HG03060 (cell line): ENCODE results near the gene GARRE1.
"Not testable (repeated sequence)": the region's sequence is repeated elsewhere in the genome, so short reads cannot be mapped to it uniquely, and the experiment has no call there.

ENCODE experiments used
- ATAC-seq: cut with Tn5 transposase; IDR thresholded peaks from one replicate; pipeline ENCODE4 v1.9.1; 2021; ENCODE audit warnings: low read depth, moderate number of reproducible peaks; ENCODE audit not compliant: unreplicated experiment

The GARRE1 gene, protein sequence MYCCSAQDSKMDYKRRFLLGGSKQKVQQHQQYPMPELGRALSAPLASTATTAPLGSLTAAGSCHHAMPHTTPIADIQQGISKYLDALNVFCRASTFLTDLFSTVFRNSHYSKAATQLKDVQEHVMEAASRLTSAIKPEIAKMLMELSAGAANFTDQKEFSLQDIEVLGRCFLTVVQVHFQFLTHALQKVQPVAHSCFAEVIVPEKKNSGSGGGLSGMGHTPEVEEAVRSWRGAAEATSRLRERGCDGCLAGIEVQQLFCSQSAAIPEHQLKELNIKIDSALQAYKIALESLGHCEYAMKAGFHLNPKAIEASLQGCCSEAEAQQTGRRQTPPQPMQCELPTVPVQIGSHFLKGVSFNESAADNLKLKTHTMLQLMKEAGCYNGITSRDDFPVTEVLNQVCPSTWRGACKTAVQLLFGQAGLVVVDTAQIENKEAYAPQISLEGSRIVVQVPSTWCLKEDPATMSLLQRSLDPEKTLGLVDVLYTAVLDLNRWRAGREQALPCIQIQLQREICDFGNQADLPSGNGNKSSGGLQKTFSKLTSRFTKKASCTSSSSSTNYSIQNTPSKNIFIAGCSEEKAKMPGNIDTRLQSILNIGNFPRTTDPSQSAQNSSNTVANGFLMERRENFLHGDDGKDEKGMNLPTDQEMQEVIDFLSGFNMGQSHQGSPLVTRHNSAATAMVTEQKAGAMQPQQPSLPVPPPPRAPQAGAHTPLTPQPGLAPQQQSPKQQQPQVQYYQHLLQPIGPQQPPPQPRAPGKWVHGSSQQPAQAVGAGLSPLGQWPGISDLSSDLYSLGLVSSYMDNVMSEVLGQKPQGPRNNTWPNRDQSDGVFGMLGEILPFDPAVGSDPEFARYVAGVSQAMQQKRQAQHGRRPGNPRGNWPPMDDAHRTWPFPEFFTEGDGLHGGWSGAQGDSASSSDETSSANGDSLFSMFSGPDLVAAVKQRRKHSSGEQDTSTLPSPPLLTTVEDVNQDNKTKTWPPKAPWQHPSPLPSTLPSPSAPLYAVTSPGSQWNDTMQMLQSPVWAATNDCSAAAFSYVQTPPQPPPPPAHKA (N-terminal part only)

DNA sequence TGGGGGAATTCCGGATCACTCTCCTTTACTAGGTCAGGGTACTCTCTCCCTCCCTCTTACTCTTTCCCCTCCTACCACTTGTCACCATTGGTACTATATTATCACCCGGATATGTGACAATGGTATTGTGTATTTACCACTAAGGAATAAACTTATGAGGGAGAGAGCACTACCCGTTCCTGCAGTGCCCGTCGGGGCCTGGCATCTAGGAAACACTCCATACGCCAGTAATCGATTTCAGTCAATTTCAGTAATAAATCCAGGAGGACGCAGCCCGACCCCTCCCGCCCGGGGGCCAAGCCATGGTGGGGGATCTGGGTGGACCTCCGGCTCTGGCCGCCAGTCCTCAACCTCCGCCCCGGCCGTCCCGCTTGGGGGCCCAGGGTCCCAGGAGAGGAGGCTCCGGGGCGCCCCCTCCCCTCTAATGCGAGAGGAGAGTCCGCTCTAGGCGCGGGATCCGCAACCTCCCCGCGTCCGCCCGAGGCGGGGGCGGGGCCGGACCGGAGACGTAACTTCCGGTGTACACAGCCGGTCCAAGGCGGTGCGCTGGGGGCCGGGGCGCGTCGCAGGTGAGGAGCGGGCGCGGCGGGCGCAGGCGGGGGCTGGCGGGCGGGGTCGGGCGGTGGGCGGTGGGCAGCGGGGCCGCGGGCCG, at the start of gene GARRE1:
Gene GARRE1, plus strand, starts transcription at position 509 of the 652 bp plus-strand sequence. CDS start 45,920 bp downstream, outside the sequence.
- ATAC-seq = peak; percentile 51

DNA sequence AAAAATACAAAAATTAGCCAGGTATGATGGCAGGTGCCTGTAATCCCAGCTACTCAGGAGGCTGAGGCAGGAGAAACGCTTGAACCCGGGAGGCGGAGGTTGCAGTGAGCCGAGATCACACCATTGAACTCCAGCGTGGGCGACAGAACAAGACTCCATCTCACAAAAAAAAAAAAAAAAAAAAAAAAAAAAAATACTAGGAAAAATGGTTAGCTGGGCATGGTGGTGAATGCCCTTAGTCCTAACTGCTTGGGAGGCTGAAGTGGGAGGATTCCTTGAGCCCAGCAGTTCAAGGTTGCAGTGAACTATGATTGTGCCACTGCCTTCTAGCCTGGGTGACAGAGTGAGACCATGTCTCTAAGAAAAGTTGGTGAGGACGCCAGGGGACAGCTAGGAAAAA, 49.0 kb upstream of the GARRE1 start:
- not testable (repeated sequence) for ATAC-seq

DNA sequence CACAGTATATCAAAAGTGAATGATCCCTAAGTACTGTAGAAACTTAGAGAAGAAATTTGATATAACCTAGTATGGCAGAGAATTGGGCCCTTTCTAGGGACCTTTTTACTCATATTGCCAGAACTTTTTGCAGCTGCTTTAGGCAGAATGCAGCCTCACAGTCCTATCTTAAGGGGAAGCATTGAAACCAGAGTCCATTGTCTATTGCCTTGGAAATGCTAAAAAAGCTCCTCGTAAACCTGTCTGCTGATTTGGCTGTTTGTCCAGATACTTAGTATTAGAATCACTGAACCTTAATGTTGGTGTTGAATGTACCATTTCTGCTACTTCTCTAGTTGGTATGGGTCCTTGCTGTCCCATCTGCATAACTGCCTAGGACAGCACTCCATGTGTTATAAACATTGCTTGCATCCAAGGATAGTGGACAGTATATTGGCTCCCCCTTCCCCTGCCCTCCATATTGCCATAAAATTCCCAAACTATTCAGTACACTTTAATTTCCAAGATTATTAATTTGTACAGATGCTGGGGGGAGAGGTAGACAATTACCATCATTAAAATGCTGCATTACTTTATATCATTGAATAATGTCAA, 46.0 kb upstream of the GARRE1 start:
- ATAC-seq = no peak

DNA sequence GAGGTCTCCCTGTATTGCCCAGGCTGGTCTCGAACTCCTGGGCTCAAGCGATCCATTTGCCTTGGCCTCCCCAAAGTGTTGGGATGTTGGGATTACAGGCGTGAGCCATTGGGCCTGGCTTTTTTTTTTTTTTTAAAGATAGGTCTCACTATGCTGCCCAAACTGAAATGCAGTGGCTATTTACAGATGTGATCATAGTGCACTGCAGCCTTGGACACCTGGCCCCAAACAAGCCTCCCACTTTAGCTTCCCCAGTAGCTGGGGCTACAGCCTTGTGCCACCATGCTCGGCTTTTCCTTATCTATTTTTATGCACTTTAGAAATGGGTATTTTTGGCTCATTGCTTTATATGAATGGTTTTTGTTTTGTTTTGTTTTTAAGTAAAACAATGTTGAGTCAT, 44.6 kb upstream of the GARRE1 start:
- no peak for ATAC-seq

DNA sequence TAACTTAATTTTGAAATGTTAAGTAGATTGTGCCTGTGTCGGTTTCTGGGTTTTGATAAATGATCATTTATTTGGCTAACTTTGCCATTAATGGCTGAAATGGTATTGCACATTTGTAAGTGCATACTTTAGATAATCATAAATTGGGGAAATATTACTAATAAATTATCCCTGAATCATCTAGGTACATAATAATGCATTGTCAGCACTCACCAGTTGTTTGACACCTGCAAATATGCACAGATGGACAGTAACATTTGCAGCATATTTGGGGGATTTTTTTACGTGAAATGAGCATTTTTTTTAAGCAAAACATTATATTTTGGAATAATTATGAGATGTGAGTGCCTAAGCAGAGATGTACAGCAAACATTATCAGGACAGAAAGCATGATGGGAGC, 41.1 kb upstream of the GARRE1 start:
- no peak for ATAC-seq

DNA sequence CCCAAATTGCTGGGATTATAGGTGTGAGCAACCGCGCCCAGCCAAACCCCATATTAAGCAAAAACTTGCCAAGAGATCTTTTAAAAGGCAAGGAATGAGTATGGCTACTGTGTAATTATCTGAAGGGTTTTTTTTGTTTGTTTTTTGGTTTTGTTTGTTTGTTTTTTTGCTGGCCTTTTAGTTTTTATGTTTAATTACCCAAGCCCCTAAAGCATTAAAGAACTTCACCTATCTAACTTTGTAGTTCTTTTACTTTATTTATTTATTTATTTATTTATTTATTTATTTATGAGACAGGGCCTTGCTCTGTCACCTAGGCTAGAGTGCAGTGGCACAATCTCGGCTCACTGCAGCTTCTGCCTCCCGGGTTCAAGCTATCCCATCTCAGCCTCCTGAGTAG, 40.3 kb upstream of the GARRE1 start:
- no peak for ATAC-seq

DNA sequence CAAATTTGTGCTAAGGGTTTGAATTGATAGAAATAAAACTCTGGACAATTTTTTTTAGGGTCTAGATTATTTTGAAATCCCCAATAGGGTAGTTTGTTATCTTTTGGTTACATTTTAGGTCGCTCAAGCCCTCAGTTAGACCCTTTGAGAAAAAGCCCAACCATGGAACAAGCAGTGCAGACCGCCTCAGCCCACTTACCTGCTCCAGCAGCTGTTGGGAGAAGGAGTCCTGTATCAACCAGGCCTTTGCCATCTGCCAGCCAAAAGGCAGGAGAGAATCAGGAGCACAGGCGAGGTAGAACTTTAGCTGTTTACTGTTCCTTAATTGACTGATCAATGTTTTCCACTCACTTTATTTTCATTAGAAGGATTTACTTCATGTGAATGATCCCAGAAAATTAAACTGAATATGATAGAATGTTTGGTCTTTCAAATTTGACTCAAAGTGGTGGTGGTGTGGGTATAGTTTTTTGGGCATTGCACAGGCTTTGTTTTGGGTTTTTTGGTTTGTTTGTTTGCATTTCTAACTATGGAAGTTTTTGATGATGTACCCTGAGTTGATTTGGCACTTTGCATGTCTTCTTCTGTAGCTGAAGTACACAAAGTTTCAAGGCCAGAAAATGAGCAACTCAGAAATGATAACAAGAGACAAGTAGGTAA, 39.2 kb upstream of the GARRE1 start:
- no peak for ATAC-seq

DNA sequence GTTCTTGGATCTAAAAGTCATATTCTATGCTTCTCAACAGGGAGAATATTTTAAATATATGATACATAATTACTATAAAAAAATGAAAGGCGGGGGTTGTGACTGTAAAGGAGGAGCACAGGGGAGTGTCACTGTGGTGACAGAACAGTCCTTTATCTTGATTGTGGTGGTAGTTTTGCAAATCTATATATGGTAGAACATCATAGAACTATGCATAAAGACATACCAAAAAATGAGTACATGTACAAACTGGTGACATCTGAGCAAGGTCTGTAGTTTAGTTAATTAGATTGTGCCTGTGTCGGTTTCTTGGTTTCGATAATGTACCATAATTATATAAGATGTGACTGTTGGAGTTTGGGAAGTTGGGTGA, 38.7 kb upstream of the GARRE1 start:
- no peak for ATAC-seq

DNA sequence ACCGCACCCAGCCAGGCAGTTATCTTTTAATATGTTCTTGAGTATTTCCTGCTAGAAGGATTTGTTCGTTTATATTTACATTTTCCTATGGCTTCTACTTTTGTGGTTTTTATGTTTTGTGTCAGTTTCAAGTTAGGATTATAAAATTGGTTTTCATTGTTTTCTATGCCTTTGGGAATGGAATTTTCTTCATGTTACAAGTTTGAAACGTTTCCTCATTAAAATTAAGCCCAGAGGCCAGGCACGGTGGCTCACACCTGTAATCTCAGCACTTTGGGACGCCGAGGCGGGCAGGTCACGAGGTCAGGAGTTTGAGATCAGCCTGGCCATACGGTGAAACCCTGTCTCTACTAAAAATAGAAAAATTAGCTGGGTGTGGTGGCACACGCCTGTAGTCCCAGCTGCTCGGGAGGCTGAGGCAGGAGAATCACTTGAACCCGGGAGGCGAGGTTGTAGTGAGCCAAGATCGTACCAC, 37.6 kb upstream of the GARRE1 start:
- ATAC-seq = not testable (repeated sequence)

DNA sequence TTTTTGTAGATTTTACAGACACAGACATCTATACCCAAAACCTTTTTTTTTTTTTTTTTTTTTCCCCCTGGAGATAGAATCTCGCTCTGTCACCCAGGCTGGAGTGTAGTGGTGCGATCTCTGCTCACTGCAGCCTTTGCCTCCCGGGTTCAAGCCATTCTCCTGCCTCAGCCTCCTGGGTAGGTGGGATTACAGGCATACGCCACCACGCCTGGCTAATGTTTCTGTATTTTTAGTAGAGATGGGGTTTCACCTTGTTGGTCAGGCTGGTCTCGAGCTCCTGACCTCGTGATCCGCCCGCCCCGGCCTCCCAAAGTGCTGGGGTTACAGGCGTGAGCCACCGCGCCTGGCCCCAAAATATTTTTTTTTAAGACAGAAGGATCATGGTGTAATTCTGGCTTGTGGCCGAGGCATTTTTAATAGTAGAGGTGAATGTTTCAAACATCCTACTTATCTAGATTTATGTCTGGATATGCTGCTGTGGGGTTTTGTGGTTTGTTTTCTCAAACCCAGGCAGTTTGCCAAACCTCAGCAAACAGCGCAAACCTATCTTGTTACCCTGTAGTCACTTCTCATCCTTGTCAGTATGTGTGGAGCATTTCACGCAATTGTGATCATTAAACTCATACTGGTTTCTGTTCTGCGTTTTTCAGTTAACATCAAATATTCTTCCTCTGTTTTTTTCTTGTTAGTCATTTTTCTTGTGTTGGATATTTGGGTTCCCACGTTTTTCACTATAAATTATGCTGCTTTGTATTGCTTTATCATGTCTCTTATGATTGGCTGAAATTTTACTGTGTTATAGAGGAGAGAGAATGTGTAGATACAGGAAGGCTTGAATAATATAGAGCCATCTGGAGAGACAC, 36.2 kb upstream of the GARRE1 start:
- peak; percentile 71 for ATAC-seq

DNA sequence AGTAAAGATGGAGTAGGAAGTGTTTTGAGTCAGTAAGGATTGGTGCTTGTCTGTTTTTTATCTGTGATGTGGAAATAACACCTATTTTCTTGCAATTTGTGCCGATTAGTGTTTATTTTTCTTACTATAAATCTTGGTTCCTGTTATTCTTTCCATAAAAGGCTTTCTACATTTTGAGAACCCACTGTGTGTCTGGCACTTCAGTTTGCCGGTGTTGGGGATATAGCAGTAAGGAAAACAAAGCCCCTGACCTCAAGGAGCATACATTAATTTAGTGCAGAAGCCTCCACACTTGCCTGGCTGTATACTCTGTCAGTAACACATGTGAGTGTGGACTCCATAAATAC, 35.6 kb upstream of the GARRE1 start:
- ATAC-seq = no peak

DNA sequence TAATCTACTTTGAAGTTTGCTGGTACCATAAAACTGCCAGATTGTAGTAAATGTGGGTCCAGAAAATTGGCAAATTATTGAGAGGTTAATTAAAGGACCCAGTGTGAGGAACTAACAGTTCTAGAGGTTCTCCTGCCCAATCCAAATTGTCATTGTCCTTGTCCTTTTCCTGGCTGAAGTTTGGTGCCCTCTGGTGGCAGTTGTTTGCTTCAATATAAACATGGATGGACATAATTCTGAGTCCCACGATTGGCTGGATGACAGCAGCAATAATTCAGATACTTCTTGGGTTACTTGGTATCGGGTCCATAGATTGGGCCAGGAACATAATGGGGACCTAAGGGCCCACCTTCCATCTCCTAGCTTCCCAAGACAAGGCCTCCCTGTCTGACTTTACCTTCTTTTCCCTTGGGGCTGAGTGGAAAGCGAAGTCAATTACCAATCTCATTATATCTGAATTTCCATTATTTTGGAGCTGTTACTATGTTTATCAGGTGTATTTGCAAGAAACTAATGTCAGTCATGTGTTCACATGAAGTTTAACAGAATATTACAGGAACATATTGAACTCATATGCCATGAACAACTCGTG, 33.8 kb upstream of the GARRE1 start:
- no peak for ATAC-seq

DNA sequence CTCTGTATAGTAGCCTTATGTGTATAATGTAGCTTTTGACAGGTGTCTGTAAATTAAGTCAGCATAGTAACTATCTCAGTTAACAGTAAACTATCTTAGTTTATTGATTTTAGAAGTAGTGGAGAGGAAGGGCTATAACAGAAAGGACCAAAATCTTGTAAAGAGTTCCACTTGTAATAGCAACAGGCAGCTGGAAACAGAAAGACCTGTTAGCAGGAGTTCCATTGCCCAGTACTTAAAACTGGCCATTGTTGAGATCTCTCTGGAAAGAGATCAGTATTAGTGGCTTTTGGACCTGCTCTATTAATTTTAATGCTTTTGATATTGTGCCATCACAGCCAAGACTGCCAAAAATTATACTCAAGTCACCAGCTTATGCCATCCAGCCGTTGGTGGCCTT, 32.0 kb upstream of the GARRE1 start:
- no peak for ATAC-seq

DNA sequence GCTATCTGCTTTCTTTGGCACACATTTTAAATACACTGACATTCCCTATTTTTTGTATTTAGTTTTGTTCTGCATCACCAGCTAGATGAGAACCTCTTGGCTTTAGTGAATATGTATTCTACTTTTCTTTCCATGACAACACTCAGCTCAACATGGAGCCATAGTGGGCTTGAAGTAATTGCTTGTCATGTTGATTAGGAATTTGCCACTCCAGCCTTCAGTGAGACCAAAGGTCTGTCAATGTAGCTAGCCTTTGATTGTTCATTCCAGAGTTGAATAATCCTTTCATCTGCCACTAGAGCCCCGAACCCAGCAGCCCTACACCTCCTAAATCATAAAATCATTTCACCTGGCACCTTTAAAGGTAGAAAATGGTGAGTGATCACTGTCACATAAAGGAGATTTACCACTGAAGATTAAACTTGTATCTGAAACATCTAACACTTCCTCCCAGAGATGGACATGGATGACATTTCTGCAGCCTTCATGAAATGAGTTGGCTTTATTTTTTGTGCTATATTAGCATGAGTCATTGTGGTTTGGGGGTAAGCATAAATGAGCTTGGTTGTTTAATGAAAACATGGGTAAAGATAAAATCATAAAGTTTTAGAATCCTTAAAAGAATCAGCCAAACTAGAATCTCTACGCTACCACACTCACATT, 29.2 kb upstream of the GARRE1 start:
- no peak for ATAC-seq

DNA sequence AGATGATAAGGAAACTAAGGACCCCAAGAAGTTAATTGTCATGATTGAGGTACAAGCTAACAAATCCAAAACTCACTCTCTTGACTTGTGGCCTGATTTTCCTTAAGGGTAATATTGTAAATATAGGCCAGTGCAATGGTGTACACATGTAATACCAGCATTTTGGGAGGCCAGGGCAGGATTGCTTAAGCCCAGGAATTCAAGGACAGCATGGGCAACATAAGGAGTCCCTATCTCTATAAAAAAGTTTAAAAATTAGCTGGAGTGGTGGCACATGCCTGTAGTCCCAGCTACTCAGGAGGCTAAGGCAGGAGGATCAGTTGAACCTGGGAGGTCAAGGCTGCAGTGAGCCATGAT, 28.7 kb upstream of the GARRE1 start:
- ATAC-seq = no peak

DNA sequence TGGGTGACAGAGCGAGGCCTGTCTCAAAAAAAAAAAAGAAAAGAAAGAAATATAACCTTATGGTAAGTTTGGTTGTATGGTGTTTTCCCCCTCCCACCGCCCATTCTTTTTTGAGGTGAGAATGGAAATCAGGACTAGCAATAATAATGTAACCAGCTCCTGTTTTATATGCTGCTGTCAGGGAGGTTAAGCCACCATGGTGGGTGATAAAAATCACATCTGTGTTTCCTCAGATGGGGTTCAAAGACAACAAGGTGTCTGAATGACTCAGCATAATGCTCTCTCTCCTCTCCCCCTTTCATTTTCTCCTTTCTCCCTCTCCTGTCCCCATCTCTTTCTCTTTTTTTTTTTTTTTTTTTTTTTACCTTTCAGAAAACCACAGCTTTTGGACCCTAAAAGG, 28.3 kb upstream of the GARRE1 start:
- no peak for ATAC-seq

DNA sequence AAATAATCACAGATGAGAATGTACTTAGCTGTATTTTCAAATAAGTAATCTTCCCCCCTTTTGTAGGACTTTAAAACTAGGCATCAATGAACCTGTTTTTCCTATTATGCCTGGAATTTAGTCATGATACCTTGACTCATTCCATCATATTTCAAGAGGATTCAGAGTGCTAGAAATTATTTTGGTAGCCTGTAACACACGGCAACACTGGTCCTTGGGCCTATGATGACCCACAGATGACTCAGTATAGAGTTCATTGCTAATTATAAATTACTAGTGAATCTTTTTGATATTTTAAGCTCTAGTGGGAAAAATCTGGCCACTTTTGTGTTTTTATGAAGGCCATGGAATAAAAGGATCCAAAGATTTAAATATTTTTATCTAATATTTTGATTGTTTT, 26.0 kb upstream of the GARRE1 start:
- no peak for ATAC-seq

DNA sequence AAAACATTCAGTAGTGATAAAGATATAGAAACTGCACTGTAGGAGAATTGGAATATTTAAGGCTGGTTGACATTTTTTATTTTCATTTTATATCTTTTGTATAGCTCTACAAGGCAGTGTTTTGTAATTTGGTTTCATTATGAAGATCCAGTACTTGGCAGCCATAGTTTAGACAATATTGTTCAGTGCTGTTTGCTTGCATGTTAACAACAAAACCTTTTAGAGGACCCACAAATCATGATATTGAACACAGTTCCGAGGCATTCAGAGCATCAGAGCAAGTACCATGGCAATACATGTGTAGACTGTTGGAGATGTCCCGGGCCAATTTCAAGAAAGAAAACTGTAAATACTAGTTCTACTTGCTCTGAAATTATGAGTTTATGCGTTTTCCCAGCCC, 25.6 kb upstream of the GARRE1 start:
- ATAC-seq = no peak
